A549 treated with Mapracorat at 1 μM for 4 hours (cell line): Measurements from ENCODE around the gene ONECUT3. TPM values are rescaled to one million over a fixed set of nuclear protein-coding genes. Genes with fewer than 3 reads are reported as not detected.

Experiments
- total RNA-seq: library from RNA; stranded (reverse); fragments of 200-300 nt; extraction: Qiagen RNA extraction; gene quantifications from 5 replicates; pipeline ENCODE4 v1.2.3, GENCODE V29; 2022

Gene ONECUT3
- total RNA-seq = not detected in 5 replicates

DNA sequence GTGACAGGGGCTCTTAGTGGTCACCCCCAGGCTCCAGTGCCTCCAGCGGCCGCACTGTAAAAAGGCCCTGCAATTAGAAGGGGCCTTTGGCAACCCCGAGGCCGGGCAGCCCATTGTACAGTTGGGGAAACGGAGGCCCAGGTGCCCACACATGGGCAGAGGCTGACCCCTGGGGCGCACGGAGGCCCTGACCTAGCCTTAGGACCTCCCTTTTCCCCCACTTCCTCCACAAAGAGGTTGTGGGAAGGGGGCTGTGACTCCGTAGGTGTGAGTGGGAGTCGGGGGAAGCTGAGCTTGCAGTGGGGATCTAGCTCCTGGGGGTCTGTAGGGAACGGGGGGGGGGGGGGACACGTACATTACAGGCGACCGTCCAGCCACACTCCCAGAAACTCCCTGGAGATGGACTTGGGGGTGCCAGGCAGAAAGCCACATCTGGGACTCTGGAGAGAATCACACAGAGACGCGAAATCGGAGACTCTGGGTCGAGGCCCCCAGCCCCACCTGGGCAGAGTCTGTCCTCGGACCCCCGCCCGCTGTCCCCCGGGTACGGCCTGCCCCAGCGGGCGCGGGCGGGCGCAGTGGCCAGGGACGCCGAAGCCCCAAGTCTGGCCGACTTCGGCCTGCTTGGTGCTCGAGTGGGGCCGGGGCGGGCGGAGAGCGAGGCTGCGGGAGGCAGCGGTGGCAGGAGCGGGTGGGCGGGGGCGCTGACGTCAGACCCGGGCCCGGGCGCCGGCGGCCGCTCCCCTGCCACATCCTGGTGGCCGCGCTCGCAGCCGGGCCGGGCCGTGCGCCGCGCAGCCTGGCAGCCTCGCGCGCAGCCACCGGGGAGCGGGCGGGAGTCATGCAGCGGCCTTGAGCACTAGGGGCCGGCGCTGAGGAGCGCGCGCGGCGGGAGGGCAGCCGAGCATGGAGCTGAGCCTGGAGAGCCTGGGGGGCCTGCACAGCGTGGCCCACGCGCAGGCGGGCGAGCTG is at the start of gene ONECUT3:
Gene ONECUT3, plus strand, starts transcription at position 750 of the 972 bp plus-strand sequence. Its CDS starts 157 bp downstream, at position 907.

DNA sequence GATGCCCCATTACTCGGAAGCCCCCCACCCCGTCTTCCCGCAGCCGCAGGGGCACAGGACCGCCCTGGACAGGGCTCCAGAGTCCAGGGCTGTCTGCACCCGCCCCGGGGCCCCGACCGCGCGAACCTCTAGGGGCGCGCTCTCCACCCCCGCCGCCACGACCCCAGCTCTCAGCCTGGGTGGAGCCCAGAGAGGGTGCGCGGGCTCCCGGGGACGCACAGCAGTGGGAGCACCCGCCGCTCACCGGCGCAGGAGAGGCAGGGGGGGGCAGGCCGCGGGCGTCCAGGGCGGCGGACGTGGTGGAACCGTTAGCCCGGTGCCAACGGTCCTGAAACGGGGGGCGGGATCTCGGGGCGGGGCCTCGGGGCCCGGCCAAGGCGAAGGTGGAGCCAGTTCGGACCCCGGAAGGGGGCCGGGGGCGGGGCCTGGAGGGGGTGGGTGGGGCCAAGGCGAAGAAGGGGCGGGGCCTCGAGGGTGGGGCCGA is 58.7 kb downstream of the ONECUT3 start, which contains the start of gene ATP8B3:
Gene ATP8B3, minus strand, starts transcription at position 335 of the 484 bp plus-strand sequence. CDS start 540 bp downstream, outside the sequence.

Other genes starting within 250 kb of the ONECUT3 start
- 2.3 to 3.5 TPM (median 3.4 TPM) in 5 replicates for gene ADAMTSL5, start 240.5 kb upstream of the ONECUT3 start, total RNA-seq
- not detected in 5 replicates for gene PLK5, start 229.4 kb upstream of the ONECUT3 start, total RNA-seq
- gene MEX3D, start 185.2 kb upstream of the ONECUT3 start, total RNA-seq = 5.9 to 13.5 TPM (median 12.5 TPM) in 5 replicates
- gene MBD3, start 160.6 kb upstream of the ONECUT3 start, total RNA-seq = 32.8 to 54.3 TPM (median 44.6 TPM) in 5 replicates
- 87.9 to 189 TPM (median 174 TPM) in 5 replicates for gene UQCR11, start 148.0 kb upstream of the ONECUT3 start, total RNA-seq
- 48.3 to 69.6 TPM (median 64.1 TPM) in 5 replicates for gene TCF3, start 100.9 kb upstream of the ONECUT3 start, total RNA-seq
- gene ATP8B3, start 58.8 kb downstream of the ONECUT3 start, total RNA-seq = 2.3 to 3.4 TPM (median 3.1 TPM) in 5 replicates
- gene REXO1, start 95.0 kb downstream of the ONECUT3 start, total RNA-seq = 16.2 to 22.4 TPM (median 19.6 TPM) in 5 replicates
- 15.3 to 31.0 TPM (median 28.4 TPM) in 5 replicates for gene KLF16, start 110.1 kb downstream of the ONECUT3 start, total RNA-seq
- 18.7 to 38.9 TPM (median 37.7 TPM) in 5 replicates for gene ABHD17A, start 132.0 kb downstream of the ONECUT3 start, total RNA-seq
- gene ADAT3, start 151.9 kb downstream of the ONECUT3 start, total RNA-seq = 2.4 to 6.7 TPM (median 5.2 TPM) in 5 replicates
- gene SCAMP4, start 151.9 kb downstream of the ONECUT3 start, total RNA-seq = 46.8 to 62.0 TPM (median 49.1 TPM) in 5 replicates
- gene CSNK1G2, start 187.7 kb downstream of the ONECUT3 start, total RNA-seq = 37.4 to 53.6 TPM (median 52.0 TPM) in 5 replicates